Neutrophil (primary cell): ENCODE results near the gene CLEC3B.
A peak's percentile ranks its signal among the peaks of the same experiment; 100 is the strongest.

ENCODE experiments used
- H3K27ac ChIP-seq: fragments of 200-600 bp; sonication (generic); 2 replicates; pipeline ENCODE4 v1.5.1; 2016; ENCODE audit warnings: mild to moderate bottlenecking, moderate library complexity
- H3K27me3 ChIP-seq: fragments of 200-600 bp; sonication (generic); 2 replicates; pipeline ENCODE4 v1.6.0; 2016; ENCODE audit warnings: mild to moderate bottlenecking
- H3K36me3 ChIP-seq: fragments of 200-600 bp; sonication (generic); 2 replicates; pipeline ENCODE4 v1.5.1; 2017
- H3K4me1 ChIP-seq, 2 experiments: fragments of 200-600 bp in 1 of 2; sonication (generic) in 1 of 2; 1 replicate in 1 of 2; 2 replicates in 1 of 2; pipeline versions ENCODE4 v1.5.1 to v1.6.1; 2013 to 2016; ENCODE audit warnings: low read depth in 1 of 2, low read length in 1 of 2, mild to moderate bottlenecking in 1 of 2, moderate library complexity in 1 of 2; ENCODE audit not compliant: control insufficient read depth in 1 of 2, insufficient read depth in 1 of 2
- H3K4me3 ChIP-seq, 2 experiments: fragments of 200-600 bp in 1 of 2; sonication (generic) in 1 of 2; 1 replicate in 1 of 2; 2 replicates in 1 of 2; pipeline ENCODE4 v1.5.1; 2013 to 2016; ENCODE audit warnings: low read depth in 1 of 2, low read length in 1 of 2, mild to moderate bottlenecking in 1 of 2, moderate library complexity in 1 of 2
- H3K9me3 ChIP-seq: fragments of 200-600 bp; sonication (generic); 2 replicates; pipeline ENCODE4 v1.5.1; 2016
- CTCF ChIP-seq: fragments of 200-600 bp; sonication (generic); IDR thresholded peaks from 2 replicates; pipeline ENCODE4 v1.5.1; 2016; ENCODE audit warnings: antibody characterized with exemption

CLEC3B gene

DNA sequence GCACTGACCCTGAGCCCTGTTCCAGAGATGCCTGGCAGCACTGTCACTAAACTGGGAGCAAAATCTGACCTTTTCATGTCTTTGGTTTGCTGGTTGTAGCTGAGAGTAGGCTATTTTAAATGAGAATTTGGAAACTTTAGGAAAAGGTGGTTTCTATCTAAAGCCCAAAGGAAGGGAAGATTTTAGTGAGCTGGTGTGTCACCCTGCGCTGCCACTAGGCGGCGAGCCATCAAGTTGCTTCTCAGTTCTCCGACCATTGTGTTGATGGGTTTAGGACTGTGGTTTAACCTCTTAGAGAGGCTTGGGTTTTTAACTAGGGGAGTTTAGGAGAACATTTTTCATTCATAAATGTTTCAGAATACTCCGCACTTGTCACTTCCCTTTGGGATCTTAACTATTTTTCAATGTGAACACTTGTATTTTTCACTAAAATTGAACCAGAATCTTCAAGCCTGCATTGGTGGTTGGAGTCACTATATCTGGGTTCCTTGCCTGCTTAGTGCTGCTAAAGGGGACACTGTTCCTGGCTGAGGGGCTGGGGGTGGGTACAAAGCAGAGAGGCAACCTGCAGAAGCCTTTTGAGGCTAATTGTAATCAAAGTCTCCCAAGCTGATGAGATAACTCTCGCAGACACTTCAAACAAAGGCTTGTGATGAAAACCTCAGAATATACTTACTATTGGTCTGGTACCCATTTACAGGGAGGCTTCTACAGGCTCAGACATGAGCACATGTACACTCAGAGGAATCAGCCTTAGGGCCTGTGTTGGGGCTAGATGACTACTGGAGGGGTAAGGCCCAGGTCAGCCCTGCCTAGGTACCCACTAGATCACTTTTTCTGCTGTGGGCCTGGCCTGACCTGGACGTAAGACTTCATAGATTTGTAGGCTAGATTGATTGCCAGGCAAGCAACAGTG, 33.3 kb upstream of the CLEC3B start:
- H3K4me1 ChIP-seq: peaks cover 0 to 2% of the 10 kb centered on the region in 2 experiments

GRCh38 chr3:44993471-44994205, 32.5 kb upstream of the CLEC3B start:
- no peak for TF ChIP-seq CTCF
- Histone ChIP-seq H3K4me1 (peaks cover 0 to 2% of the 10 kb centered on the region in 2 experiments), H3K36me3 (peaks cover 15% of the 10 kb centered on the region), H3K4me3 (no peak overlapping the region), H3K27me3 (no peaks in the 10 kb centered on the region), H3K9me3 (no peaks in the 10 kb centered on the region), H3K27ac (no peak overlapping the region)

More for the DNA sequence above, 33.3 kb upstream of the CLEC3B start:
- Histone ChIP-seq H3K27me3 (no peaks in the 10 kb centered on the region), H3K4me3 (no peak overlapping the region), H3K27ac (no peak overlapping the region), H3K9me3 (no peaks in the 10 kb centered on the region), H3K36me3 (peaks cover 10% of the 10 kb centered on the region)
- TF ChIP-seq CTCF: peak; percentile 76

GRCh38 chr3:44995142-44995770, 30.8 kb upstream of the CLEC3B start:
- Histone ChIP-seq H3K4me1 (peaks cover 0 to 2% of the 10 kb centered on the region in 2 experiments), H3K27ac (no peak overlapping the region), H3K9me3 (no peaks in the 10 kb centered on the region), H3K4me3 (no peak overlapping the region), H3K36me3 (peaks cover 24% of the 10 kb centered on the region), H3K27me3 (no peaks in the 10 kb centered on the region)
- no peak for TF ChIP-seq CTCF

DNA sequence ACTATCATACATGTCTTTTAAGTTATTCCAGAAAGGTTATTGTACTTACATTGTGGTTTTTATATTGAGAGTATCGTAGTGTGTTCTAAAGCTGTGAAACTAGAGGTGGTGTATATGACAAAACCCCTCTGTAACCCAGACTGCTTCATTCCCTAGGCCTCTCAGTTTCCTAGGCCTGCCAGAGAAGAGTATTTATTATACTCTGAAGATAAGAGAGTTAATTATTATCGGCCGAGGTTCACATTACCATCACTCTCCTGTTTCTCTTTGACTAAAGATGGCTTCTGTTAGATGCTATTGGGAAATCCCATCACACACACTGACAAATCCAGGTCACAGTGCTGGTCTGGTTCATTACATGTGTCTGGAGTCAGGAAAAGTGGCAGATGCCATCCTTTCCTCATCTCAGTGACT, 29.5 kb upstream of the CLEC3B start:
- Histone ChIP-seq H3K36me3 (peaks cover 29% of the 10 kb centered on the region), H3K27ac (no peak overlapping the region), H3K4me1 (peaks cover 0 to 2% of the 10 kb centered on the region in 2 experiments), H3K9me3 (no peaks in the 10 kb centered on the region), H3K4me3 (no peak overlapping the region), H3K27me3 (no peaks in the 10 kb centered on the region)
- no peak for TF ChIP-seq CTCF

DNA sequence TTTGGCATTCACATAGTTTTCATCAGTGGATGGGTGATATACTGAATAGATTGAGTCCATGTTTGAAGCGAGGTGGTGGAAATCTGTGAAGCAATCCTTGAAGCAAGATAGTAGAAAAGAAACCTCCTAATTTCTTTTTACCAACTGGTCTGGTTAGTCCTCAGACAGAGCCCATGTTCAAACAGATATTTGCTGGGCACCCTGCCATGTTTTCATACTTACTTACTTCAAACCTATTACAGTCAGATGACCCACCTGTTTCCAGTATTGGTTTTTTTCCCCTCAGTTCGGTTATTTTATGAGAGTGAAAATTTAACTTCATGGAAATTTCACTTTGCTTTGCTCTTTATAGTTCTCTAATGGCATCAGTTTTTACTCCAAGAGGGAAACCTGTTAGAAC, 26.3 kb upstream of the CLEC3B start:
- no peaks in the 10 kb centered on the region for H3K9me3 ChIP-seq
- peaks cover 35% of the 10 kb centered on the region for H3K36me3 ChIP-seq
- H3K27me3 ChIP-seq: no peaks in the 10 kb centered on the region
- TF ChIP-seq CTCF: no peak
- no peak overlapping the region for H3K4me3 ChIP-seq
- no peak overlapping the region for H3K27ac ChIP-seq
- H3K4me1 ChIP-seq: no peaks in the 10 kb centered on the region
